GM19467 (cell line): ENCODE results near the gene NXPE2.
"Not testable (repeated sequence)": the region's sequence is repeated elsewhere in the genome, so short reads cannot be mapped to it uniquely, and the experiment has no call there.

ENCODE experiments used
- ATAC-seq: cut with Tn5 transposase; IDR thresholded peaks from one replicate; pipeline ENCODE4 v1.9.1; 2021; ENCODE audit warnings: mild to moderate bottlenecking, moderate library complexity; ENCODE audit not compliant: unreplicated experiment

The NXPE2 gene

DNA sequence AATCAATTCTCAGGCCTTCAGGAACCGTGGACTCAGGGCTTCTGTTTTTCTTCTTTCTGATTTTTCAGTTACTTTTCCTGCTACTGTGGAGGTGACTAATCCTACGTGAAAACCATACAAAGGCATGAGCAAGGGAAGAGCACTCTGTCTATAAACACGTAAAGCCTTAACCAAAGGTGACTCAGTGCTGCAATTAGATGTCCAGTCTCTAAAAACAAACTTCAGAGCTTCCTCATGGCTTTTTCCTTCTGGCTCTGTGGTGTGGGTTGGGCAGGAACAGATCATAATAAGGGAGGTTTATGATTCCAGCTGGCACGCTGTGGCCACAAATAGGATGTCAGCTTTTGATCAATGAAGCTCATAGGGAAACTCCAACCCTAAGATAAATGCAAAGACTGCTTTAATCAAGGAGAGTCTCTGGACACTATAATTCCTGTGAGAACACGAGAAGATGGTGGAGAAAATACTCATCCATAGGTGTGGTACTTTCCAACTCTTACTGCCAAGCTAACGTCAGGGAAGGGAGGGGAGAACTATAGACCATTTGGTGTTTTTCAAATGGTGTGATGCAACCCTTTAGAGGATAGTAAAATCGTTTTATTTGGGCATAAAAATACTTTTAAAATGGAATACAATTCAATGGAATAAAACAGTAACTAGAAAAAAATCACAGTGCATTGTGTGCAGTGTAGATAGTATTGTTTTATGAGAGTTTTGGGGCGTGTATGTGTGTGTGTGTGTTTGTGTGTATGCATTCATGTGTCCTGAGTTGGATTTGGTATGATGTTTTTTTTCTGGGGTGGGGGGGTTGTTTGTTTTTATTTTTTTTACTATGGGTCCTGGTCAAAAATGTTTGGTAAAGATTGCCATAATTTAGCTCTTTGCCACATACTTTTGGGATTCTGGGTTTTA is at the start of gene NXPE2:
Gene NXPE2 (plus strand): TSS at position 403 of the 912 bp plus-strand sequence. CDS start 49 bp downstream, at position 452.
- no peak for ATAC-seq

DNA sequence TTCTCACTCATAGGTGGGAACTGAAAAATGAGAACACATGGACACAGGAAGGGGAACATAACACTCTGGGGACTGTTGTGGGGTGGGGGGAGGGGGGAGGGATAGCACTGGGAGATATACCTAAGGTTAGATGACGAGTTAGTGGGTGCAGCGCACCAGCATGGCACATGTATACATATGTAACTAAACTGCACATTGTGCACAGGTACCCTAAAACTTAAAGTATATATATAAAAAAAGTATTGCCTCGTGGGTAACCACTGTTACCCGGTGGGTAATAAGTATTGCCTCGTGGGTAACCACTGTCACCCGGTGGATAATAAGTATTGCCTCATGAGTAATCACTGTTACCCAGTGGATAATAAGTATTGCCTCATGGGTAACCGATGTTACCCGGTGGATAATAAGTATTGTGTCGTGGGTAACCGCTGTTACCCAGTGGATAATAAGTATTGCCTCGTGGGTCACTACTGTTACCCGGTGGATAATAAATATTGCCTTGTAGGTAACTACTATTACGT is 46.8 kb upstream of the NXPE2 start:
- not testable (repeated sequence) for ATAC-seq

DNA sequence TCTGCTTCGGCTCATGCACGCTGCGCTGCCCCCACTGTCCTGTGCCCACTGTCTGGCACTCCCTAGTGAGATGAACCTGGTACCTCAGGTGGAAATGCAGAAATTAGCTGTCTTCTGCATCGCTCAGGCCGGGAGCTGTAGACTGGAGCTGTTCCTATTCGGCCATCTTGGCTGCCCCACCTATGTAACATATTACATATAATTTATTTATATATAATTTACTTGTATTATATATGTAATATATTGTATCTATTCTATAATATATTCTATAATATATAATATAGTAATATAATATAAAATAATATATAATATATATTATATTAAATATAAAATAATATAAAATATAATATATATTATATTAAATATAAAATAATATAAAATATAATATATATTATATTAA is 38.9 kb upstream of the NXPE2 start:
- ATAC-seq = not testable (repeated sequence)

DNA sequence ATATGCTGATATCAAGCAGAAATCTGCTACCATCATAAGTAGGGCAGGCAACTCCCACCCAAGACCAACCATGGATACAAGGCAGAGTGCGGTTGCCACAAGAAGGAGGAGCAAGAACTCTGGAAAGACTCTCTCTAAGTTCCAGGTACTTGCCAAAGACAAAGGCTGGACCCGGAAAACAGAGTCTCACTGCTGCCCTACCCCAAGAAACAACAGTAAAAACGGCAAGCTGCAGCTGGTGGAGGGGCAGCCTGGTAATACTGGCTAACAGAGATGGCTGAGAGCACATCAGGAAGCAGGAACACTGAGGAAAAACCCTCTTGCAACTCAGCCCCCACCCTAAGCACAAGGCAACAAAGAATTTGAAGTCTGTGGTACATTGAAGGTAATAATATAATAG is 27.7 kb upstream of the NXPE2 start:
- ATAC-seq = no peak

DNA sequence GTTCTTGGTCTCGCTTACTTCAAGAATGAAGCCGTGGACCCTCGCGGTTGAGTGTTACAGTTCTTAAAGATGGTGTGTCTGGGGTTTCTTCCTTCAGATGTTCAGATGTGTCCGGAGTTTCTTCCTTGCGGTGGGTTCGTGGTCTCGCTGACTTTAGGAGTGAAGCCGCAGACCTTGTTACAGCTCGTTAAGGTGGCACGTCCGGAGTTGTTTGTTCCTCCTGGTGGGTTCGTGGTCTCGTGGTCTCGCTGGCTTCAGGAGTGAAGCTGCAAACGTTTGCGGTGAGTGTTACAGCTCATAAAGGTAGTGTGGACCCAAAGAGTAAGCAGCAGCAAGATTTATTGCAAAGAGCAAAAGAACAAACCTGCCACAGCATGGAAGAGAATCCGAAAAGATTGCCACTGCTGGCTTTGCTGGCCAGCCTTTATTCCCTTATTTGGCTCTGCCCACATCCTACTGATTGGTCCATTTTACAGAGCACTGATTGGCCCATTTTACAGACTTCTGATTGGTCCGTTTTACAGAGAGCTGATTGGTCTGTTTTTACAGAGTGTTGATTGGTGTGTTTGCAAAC is 27.1 kb upstream of the NXPE2 start:
- no peak for ATAC-seq

DNA sequence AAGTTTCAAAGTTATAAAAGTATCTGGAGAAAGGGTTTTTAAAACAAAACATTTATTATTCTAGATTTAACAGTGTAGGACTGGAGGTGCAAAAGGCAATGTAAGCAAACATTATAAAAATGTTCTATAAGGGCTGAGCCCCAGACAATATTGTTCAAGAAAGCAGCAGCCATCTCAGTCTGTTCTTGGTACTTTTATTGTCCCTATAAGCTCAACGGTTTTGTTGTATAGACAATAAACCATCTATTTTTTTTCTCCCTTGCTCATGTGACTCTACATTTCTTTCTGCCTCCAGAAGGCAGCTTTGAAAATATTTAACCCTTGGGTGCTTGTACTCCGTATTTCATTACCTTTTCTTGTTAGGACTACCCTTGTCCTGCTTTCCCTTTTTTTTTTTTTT is 25.2 kb upstream of the NXPE2 start:
- ATAC-seq = no peak

DNA sequence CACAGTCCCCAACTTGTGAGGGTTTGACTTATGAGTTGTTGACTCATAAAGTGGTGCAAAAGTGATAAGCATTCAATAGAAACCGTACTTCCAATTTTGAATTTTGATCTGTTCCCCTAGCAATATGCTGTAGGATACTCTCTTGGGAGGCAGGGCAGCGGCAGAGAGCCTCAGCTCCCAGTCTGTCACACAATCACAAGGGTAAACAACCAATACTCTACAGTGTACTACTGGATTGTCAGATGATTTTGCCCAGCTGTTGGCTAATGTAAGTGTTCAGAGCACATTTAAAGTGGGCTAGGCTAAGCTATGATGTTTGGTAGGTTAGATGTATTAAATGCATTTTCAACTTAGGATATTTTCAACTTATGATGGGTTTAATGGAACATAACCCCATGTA is 13.7 kb upstream of the NXPE2 start:
- no peak for ATAC-seq

DNA sequence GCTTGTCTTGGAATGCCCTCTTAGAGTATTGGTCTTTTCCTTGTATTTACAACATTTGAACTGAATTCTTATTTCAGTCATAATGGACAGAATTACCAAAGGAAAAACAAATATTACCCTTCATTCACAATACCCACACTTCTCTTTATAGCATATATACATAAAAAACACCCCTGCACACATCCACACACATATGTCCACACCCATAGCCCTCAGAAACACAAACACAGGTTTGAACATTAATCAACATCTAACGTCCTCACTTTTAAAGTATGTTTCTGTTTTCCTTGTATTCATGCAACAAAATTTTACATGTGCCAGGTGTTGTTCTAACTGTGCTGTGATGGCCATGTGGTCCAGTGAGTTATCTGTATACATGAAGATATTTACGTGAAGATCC is 11.6 kb upstream of the NXPE2 start:
- ATAC-seq = no peak

DNA sequence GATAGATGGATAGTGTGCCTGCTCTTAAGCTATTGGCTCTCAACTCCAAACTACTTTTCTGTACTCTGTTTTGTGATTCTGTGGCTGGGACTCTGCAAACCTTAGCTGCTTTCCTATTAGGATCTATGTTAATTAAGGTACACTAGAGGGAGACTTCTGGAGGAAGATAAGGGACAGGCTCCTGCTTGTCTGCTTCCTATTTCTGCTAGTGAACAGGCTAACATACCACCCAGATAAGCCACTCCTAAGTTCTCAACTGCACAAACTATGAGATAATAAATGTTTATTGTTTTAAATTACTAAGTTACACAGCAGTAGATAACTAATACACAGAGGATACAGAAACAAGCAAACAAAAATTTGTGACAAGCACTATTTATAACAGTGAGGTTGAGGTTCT is 10.2 kb upstream of the NXPE2 start:
- no peak for ATAC-seq

DNA sequence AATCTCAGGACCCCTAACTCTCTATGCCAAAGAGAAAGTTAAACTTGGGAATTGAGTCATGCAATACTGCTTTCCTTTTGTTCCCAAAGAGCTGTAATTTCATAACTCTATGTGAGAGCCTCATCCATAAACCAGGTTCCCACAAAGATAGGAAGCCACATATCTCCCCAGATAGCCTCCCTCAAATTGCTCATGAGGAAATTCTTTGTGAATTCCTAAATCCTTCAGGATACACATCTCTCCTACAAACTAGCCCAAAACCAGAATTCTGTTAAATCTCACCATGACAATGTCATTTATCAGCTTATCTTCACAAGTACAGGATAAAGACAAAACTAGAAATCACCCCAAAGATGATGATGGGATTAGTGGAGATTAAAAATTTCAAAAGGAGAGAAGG is 4.7 kb upstream of the NXPE2 start:
- no peak for ATAC-seq

DNA sequence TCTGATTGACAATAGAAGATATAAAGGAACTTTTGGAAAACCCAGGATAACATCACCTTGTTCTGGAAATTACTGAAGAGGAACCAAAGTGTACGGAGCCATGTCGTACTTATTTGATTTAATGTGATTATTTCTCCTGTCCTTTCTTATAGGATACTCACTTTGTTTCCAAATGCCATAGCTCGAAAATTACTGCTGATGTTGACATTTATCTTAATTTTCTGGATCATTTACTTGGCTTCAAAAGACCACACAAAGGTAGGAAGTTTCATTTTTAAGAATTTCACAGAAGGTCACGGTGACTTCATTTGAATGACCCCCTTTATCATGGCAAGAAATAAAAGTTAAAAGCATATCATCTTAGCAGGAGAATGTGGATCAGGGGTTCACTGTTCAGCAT is 1.2 kb downstream of the NXPE2 start:
- no peak for ATAC-seq

DNA sequence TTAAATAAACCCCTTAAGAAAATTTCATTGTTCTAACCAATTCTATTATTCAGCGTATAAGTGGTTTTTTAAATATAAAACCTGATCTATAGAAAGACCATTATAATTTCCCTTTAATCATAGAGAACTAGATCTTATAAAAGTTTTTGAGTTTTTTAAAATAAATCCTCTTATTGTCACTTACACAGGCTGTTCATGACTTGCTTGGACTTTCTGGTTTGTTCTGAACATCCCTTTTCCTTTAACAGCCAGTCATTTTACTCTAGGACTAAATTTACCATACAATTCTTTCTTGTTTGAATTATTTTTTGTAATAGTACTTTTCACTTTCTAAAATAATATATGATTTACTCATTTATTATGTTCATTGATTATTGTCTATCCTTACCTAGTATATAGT is 4.7 kb downstream of the NXPE2 start:
- ATAC-seq = no peak

DNA sequence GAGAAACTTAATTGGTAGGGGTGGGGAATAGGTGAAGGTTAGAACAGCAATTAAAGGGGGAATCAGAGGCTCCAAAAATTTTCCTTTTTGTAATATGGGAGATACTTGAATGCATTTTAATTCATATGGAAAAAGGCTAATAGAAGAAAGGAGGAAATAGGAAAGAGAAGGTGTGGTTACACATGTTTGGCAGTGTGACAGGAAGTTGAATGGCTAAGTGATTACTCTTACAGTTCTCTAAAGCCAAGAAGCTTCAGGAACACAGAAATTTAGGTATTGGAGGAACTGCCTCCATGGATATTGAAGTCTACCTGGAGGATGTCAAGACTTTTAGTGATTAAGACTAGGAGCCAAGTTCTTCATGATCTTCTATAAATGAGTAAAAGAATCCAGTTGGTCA is 6.3 kb downstream of the NXPE2 start:
- ATAC-seq = no peak

DNA sequence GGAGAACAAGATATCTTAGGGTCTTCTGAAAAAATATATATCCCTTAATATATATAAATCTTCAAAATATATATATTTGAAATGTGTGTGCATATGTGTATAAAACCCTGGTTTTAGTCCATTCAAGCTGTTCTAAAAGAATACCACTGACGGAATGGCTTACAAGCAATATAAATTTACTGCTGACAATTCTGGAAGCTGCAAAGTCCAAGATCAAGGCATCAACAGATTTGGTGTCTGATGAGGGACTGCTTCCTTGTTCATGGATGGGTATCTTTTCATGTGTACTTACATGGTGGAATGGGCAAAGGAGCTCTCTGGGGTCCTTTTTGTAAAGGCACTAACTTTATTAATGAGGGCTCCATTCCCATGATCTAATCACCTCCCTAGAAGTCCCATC is 6.8 kb downstream of the NXPE2 start:
- ATAC-seq = no peak

DNA sequence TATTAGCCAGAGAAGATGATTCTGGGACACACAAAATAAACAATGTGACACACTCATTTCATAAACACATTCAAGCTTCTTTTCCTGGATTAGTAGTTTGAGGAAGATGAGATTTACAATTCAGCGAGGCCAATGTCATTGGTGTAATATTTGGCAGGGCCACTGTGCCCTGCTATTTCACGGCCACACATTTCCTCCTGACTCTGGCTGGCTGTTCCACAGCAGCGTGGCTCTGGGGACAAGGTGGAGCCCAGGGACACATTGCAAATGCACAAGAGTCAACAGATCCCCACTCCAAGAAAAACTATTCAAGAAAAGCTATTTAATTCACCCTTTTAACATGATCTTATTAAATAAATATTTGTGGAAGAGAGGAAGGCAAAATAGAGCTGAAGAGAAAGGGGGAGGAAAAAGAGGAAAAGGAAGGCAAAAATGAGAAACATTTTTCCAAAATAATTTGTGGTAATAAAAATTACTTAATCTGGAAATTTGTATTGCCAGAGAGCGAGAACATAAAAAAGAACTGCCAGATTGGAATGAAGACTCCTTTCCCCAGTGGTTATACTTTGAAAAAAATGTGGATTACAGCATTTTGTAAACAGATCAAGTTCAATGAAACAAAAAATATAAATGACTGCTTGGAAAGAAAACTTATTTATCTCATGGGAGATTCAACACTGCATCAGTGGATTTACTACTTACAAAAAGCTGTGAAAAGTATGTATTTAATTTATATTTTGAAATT is 27.1 kb downstream of the NXPE2 start:
- ATAC-seq = no peak

DNA sequence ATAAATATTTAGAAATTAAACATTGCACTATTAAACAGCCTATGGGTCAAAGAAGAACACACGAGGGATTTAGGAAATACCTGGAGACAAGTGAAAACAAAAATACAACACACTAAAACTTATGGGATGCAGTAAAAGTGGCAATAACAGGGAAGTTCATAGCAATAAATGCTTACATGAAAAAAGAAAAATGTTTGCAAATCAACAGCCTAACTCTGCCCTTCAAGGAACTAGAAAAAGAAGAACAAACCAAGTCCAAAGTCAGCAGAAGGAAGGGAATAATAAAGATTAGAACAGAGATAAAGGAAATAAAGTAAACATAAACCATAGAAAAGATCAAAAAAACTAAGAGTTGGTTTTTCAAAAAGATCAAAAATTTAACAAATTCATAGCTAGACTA is 31.6 kb downstream of the NXPE2 start:
- no peak for ATAC-seq

DNA sequence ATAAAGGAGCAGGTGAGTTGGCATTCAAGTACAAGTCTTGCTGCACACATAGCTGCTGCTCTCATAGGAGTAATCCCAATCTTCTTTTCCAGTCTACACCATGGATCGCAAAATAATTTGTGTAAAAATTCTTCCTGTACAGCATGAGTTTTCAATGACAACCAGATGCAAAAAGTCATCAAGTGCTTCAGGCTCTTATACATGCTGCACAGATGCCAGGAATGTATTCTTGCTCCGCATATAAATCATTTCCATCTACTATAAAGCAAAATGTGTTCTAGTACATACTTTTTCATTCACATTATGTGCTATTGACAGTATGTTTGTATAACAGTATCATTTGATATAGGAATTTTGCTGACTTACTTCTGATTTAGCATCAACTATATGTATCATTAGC is 35.4 kb downstream of the NXPE2 start:
- ATAC-seq = no peak

DNA sequence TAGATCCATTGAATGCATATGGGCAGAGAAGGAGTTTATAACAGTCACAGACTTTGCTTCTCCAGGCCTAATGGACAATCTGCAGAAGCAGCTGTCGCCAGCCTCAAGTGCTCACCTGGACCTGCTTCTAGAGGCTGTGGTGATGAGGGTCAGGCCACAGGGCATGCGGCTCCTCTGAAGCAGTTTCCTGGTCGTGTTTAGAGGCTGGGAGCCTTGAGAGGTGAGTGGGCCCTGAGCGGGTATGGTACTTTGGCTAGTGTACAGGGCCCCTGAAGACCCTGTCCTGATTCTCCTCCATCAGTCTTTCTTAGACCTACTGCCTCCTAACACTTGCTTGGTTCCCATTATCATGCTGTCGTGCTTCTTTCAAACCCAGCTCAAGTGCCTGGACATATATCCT is 41.2 kb downstream of the NXPE2 start:
- ATAC-seq = no peak

DNA sequence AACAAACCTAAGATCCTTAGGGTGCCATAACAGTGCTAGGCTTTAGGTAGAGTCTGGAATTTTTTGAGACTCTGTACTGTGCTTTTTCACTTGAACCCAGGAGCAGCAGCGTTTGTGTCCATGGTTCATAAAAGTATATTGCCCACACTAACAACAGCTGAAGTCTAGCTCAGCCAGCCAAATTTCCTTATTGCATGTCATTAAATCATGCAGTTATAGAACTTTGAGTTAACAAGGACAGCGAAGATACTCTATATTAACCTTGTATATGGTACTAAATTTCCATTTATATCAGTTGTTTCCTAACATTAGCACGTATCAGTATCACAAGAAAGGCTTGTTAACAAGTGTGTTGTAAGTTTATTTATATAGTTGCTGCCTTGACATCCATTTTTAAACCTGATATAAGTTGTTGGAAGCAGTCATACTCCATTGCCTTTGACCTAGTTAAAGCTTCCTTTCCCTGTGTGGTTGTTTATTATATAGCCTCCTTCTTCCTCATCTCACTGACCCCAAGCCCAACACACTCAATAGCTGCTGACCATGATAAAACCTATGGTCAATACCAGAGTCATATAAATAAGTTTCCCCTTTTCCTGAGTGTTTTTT is 46.7 kb downstream of the NXPE2 start:
- no peak for ATAC-seq

DNA sequence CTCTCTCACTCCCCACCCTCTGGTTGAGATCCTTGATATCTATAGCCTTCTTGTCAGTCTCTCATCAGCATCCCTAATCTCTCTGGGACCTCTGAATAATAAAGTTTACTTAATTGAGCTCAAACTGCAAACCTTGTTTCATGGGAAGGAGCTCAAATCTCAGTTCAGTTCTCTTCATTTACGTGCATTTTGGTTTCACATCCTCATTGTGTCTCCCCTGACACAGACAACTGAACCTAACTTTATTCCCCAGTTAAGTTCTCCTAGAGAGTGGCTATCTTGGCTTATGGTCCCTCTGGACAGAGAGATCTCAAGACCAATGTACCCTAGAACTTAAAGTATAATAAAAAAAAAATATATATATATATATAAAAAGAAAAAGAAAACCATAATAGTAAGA is 47.3 kb downstream of the NXPE2 start:
- no peak for ATAC-seq

DNA sequence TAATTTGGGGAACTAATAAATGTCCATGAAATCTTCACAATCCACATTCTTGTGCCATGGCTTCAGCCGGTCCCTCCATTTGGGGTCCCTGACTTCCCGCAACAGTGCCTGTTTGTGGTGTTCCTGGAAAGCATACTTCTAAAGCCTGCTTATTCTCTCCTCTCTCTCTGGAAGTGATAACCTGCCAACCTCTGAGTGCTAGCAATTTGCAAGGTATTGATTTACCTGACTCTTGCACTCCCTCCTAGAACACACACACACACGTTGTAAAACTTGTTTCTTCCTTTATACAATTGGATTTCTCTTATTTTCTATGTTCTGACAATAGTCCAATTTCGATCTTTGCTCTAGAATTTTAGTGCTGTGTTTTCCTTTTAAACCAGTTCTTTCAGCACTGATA is 58.5 kb downstream of the NXPE2 start:
- no peak for ATAC-seq
